Measurements from ENCODE around the gene PHYH. TPM values are rescaled to one million over a fixed set of nuclear protein-coding genes. Genes with fewer than 3 reads are reported as not detected.

Gene PHYH
- total and polyA plus RNA-seq, 4 donors = 45.4 to 139 (median 86.8) TPM

DNA sequence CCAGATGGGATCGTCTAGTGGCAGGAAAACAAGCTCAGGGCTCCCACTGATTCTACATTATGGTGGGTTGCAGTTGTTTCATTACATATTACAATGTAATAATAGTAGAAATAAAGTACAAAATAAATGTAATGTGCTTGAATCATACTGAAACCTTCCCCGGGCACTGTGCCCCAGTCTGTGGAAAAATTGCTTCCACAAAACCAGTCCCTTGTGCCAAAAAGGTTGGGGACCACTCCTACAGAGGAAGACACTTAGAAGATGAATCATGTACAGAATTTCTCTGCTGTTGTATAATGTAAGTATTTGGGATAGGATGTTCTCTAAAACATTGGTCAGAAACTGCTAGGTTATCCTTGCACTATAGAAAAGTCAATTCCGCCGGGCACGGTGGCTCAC lies 11.3 kb upstream of the PHYH start:
- H3K4me1 ChIP-seq (ENCODE audit: control insufficient read depth in 4 of 4, insufficient read depth in 4 of 4, low read length in 3 of 4) = no peaks in the 10 kb centered on the region
- no peaks in the 10 kb centered on the region for H3K27me3 ChIP-seq (ENCODE audit: control insufficient read depth in 4 of 4, insufficient read depth in 4 of 4, low read length in 3 of 4)
- H3K27ac ChIP-seq (ENCODE audit: low read depth in 1 of 2, low read length in 2 of 2) = no peak overlapping the region
- peaks cover 0 to 3% (median 0%) of the 10 kb centered on the region in 4 donors for H3K36me3 ChIP-seq (ENCODE audit: control insufficient read depth in 4 of 4, insufficient read depth in 3 of 4, low read depth in 1 of 4, low read length in 3 of 4)
- H3K9ac ChIP-seq (ENCODE audit: low read depth in 1 of 2, low read length in 2 of 2) = no peak overlapping the region
- 93% methylated on average over 5 of the region's 5 CpGs for WGBS
- H3K4me3 ChIP-seq (ENCODE audit: low read depth in 1 of 3, low read length in 3 of 3) = no peak overlapping the region
- H3K9me3 ChIP-seq (ENCODE audit: control insufficient read depth in 4 of 4, low read length in 3 of 4) = no peaks in the 10 kb centered on the region
- no peak for TF ChIP-seq GABPA (IDR thresholded peaks at IDR 0.05 in 1 of 2, conservative IDR thresholded peaks at IDR 0.05 in 1 of 2)
- no peak for TF ChIP-seq FOXA1 (IDR thresholded peaks at IDR 0.05)
- no peak for TF ChIP-seq EGR1 (IDR thresholded peaks at IDR 0.05; ENCODE audit: low read depth in 2 of 2)
- no peak for TF ChIP-seq RAD21 (IDR thresholded peaks at IDR 0.05)
- TF ChIP-seq RXRA (IDR thresholded peaks at IDR 0.05) = no peak
- no peak for TF ChIP-seq HNF4G (IDR thresholded peaks at IDR 0.05)
- TF ChIP-seq NR2F2 (IDR thresholded peaks at IDR 0.05) = no peak
- no peak for TF ChIP-seq TAF1 (conservative IDR thresholded peaks at IDR 0.05)
- TF ChIP-seq, protein P1, sequence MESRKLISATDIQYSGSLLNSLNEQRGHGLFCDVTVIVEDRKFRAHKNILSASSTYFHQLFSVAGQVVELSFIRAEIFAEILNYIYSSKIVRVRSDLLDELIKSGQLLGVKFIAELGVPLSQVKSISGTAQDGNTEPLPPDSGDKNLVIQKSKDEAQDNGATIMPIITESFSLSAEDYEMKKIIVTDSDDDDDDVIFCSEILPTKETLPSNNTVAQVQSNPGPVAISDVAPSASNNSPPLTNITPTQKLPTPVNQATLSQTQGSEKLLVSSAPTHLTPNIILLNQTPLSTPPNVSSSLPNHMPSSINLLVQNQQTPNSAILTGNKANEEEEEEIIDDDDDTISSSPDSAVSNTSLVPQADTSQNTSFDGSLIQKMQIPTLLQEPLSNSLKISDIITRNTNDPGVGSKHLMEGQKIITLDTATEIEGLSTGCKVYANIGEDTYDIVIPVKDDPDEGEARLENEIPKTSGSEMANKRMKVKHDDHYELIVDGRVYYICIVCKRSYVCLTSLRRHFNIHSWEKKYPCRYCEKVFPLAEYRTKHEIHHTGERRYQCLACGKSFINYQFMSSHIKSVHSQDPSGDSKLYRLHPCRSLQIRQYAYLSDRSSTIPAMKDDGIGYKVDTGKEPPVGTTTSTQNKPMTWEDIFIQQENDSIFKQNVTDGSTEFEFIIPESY (IDR thresholded peaks at IDR 0.05) = no peak
- no peak for TF ChIP-seq YY1 (IDR thresholded peaks at IDR 0.05)
- TF ChIP-seq JUND (IDR thresholded peaks at IDR 0.05) = no peak
- TF ChIP-seq, protein P2, sequence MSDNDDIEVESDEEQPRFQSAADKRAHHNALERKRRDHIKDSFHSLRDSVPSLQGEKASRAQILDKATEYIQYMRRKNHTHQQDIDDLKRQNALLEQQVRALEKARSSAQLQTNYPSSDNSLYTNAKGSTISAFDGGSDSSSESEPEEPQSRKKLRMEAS (IDR thresholded peaks at IDR 0.05) = no peak
- no peak for TF ChIP-seq FOXA2 (IDR thresholded peaks at IDR 0.05)
- TF ChIP-seq, protein P3, sequence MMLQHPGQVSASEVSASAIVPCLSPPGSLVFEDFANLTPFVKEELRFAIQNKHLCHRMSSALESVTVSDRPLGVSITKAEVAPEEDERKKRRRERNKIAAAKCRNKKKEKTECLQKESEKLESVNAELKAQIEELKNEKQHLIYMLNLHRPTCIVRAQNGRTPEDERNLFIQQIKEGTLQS (IDR thresholded peaks at IDR 0.05) = no peak
- no peak for TF ChIP-seq HNF4A (conservative IDR thresholded peaks at IDR 0.05)
- no peak for TF ChIP-seq SP1 (IDR thresholded peaks at IDR 0.05)
- TF ChIP-seq, protein P4, sequence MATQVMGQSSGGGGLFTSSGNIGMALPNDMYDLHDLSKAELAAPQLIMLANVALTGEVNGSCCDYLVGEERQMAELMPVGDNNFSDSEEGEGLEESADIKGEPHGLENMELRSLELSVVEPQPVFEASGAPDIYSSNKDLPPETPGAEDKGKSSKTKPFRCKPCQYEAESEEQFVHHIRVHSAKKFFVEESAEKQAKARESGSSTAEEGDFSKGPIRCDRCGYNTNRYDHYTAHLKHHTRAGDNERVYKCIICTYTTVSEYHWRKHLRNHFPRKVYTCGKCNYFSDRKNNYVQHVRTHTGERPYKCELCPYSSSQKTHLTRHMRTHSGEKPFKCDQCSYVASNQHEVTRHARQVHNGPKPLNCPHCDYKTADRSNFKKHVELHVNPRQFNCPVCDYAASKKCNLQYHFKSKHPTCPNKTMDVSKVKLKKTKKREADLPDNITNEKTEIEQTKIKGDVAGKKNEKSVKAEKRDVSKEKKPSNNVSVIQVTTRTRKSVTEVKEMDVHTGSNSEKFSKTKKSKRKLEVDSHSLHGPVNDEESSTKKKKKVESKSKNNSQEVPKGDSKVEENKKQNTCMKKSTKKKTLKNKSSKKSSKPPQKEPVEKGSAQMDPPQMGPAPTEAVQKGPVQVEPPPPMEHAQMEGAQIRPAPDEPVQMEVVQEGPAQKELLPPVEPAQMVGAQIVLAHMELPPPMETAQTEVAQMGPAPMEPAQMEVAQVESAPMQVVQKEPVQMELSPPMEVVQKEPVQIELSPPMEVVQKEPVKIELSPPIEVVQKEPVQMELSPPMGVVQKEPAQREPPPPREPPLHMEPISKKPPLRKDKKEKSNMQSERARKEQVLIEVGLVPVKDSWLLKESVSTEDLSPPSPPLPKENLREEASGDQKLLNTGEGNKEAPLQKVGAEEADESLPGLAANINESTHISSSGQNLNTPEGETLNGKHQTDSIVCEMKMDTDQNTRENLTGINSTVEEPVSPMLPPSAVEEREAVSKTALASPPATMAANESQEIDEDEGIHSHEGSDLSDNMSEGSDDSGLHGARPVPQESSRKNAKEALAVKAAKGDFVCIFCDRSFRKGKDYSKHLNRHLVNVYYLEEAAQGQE (IDR thresholded peaks at IDR 0.05) = no peak
- TF ChIP-seq, protein P5, sequence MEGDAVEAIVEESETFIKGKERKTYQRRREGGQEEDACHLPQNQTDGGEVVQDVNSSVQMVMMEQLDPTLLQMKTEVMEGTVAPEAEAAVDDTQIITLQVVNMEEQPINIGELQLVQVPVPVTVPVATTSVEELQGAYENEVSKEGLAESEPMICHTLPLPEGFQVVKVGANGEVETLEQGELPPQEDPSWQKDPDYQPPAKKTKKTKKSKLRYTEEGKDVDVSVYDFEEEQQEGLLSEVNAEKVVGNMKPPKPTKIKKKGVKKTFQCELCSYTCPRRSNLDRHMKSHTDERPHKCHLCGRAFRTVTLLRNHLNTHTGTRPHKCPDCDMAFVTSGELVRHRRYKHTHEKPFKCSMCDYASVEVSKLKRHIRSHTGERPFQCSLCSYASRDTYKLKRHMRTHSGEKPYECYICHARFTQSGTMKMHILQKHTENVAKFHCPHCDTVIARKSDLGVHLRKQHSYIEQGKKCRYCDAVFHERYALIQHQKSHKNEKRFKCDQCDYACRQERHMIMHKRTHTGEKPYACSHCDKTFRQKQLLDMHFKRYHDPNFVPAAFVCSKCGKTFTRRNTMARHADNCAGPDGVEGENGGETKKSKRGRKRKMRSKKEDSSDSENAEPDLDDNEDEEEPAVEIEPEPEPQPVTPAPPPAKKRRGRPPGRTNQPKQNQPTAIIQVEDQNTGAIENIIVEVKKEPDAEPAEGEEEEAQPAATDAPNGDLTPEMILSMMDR (IDR thresholded peaks at IDR 0.05; ENCODE audit: low read depth, low read length, missing input control) = no peak
- DNase-seq (ENCODE audit: low spot score) = no peak

All from liver (tissue), 9 donors.